NB4 (cell line): ENCODE data around the gene FAM3B.

ENCODE experiments used
- CTCF ChIP-seq: IDR thresholded peaks from one replicate; pipeline ENCODE4 v1.5.1; 2012; ENCODE audit warnings: low read depth, low read length
- MYC ChIP-seq: IDR thresholded peaks from 2 replicates; pipeline ENCODE4 v1.6.1; 2011; ENCODE audit warnings: low read depth, low read length
- POLR2A ChIP-seq: IDR thresholded peaks from 2 replicates; pipeline ENCODE4 v1.6.1; 2011; ENCODE audit warnings: mild to moderate bottlenecking; ENCODE audit not compliant: insufficient read length; ENCODE audit errors: extremely low read depth

GRCh38 chr21:41396558-41397075 lies 80.0 kb downstream of the FAM3B start:
- TF ChIP-seq POLR2A: no peak
- no peak for TF ChIP-seq CTCF
- TF ChIP-seq MYC: no peak
